ENCODE data around the gene SGIP1.

DNA sequence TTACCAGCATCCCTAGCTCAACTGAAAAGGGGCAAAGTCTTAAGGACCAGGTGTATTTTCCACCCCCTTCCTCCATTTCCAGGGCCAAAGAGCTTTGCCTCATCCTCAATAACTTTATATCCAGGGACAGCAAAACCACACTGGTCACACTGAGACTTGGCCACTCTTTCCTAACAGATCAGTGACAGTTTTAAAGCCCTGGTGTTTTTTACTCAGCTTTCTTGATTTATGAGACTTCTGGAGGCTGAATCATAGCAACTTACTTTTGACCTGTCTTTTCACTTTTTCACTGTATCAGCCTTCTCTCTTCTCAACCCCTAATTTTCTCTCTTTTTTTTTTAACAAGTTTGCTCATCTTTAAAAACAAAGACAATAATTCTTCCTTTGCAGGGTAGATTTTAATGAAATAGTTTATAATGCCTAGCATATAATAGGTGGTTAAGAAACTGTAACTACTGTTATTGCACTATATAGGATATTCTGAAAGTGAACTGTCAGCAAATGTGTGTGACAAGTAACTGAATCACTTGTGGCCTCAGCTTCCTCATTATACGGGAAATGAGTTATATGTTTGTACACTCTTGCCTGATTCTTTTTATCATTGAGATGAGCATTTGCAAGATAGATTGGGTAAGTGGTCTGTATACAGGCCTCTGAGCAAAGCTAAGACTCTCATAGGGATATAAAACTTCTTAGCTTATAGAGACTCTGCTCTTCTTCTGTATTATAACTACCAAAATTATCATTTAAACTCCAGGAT lies 198.6 kb downstream of the SGIP1 start:
- TF ChIP-seq EP300 (IDR thresholded peaks at IDR 0.05) = no peak
- TF ChIP-seq, protein P1, sequence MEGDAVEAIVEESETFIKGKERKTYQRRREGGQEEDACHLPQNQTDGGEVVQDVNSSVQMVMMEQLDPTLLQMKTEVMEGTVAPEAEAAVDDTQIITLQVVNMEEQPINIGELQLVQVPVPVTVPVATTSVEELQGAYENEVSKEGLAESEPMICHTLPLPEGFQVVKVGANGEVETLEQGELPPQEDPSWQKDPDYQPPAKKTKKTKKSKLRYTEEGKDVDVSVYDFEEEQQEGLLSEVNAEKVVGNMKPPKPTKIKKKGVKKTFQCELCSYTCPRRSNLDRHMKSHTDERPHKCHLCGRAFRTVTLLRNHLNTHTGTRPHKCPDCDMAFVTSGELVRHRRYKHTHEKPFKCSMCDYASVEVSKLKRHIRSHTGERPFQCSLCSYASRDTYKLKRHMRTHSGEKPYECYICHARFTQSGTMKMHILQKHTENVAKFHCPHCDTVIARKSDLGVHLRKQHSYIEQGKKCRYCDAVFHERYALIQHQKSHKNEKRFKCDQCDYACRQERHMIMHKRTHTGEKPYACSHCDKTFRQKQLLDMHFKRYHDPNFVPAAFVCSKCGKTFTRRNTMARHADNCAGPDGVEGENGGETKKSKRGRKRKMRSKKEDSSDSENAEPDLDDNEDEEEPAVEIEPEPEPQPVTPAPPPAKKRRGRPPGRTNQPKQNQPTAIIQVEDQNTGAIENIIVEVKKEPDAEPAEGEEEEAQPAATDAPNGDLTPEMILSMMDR (IDR thresholded peaks at IDR 0.05) = no peak
- TF ChIP-seq POLR2A (IDR thresholded peaks at IDR 0.05) = no peak
